HCT116 (cell line): Measurements from ENCODE around the gene SKA2.

Experiments
- EGR1 ChIP-seq: IDR thresholded peaks from 2 replicates; pipeline ENCODE4 v1.6.1; 2012; ENCODE audit warnings: low read depth
- POLR2A ChIP-seq: IDR thresholded peaks from 2 replicates; pipeline ENCODE4 v1.7.0; 2011; ENCODE audit warnings: borderline replicate concordance; ENCODE audit not compliant: insufficient read depth, insufficient read length; ENCODE audit errors: extremely low read depth
- SP1 ChIP-seq: IDR thresholded peaks from 2 replicates; pipeline ENCODE4 v1.6.1; 2012; ENCODE audit warnings: low read depth
- TF ChIP-seq, protein P1 (sequence below): IDR thresholded peaks from 2 replicates; pipeline ENCODE4 v1.6.1; 2012; ENCODE audit warnings: low read depth
- TF ChIP-seq, protein P2 (sequence below), 3 experiments: fragments of 200-600 bp in 1 of 3; sonication (generic) in 1 of 3; IDR thresholded peaks in 2 of 3; conservative IDR thresholded peaks in 1 of 3; 2 replicates each; pipeline ENCODE4 v1.5.1; 2012 to 2017; ENCODE audit warnings: low read depth in 2 of 3, low read length in 2 of 3, antibody characterized with exemption in 1 of 3, borderline replicate concordance in 1 of 3, control low read depth in 1 of 3, mild to moderate bottlenecking in 1 of 3, mixed read lengths in 1 of 3, mixed run types in 1 of 3, moderate library complexity in 1 of 3; ENCODE audit not compliant: insufficient read depth in 1 of 3

DNA sequence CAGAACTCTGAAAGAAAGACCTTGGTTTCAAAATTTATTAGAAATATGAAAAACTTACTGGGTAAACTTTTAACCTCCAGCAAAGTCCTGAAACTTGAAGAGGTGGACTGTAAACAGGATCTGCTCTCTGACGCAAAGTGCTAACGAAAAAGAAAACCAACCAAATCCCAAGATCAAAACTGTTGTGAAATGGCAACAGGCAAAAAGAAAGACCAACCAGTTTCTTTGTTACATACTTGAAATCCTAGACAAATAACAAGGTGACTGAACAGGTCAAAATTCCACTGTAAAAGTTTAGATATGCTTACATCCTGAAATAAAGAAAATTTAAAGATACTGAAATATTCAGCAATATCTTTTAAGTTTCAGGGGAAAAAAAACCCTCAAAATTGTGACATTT lies 92.5 kb downstream of the SKA2 start:
- no peak for TF ChIP-seq POLR2A
- TF ChIP-seq, protein P1, sequence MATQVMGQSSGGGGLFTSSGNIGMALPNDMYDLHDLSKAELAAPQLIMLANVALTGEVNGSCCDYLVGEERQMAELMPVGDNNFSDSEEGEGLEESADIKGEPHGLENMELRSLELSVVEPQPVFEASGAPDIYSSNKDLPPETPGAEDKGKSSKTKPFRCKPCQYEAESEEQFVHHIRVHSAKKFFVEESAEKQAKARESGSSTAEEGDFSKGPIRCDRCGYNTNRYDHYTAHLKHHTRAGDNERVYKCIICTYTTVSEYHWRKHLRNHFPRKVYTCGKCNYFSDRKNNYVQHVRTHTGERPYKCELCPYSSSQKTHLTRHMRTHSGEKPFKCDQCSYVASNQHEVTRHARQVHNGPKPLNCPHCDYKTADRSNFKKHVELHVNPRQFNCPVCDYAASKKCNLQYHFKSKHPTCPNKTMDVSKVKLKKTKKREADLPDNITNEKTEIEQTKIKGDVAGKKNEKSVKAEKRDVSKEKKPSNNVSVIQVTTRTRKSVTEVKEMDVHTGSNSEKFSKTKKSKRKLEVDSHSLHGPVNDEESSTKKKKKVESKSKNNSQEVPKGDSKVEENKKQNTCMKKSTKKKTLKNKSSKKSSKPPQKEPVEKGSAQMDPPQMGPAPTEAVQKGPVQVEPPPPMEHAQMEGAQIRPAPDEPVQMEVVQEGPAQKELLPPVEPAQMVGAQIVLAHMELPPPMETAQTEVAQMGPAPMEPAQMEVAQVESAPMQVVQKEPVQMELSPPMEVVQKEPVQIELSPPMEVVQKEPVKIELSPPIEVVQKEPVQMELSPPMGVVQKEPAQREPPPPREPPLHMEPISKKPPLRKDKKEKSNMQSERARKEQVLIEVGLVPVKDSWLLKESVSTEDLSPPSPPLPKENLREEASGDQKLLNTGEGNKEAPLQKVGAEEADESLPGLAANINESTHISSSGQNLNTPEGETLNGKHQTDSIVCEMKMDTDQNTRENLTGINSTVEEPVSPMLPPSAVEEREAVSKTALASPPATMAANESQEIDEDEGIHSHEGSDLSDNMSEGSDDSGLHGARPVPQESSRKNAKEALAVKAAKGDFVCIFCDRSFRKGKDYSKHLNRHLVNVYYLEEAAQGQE: no peak
- TF ChIP-seq EGR1: no peak
- TF ChIP-seq SP1: no peak
- TF ChIP-seq, protein P2, sequence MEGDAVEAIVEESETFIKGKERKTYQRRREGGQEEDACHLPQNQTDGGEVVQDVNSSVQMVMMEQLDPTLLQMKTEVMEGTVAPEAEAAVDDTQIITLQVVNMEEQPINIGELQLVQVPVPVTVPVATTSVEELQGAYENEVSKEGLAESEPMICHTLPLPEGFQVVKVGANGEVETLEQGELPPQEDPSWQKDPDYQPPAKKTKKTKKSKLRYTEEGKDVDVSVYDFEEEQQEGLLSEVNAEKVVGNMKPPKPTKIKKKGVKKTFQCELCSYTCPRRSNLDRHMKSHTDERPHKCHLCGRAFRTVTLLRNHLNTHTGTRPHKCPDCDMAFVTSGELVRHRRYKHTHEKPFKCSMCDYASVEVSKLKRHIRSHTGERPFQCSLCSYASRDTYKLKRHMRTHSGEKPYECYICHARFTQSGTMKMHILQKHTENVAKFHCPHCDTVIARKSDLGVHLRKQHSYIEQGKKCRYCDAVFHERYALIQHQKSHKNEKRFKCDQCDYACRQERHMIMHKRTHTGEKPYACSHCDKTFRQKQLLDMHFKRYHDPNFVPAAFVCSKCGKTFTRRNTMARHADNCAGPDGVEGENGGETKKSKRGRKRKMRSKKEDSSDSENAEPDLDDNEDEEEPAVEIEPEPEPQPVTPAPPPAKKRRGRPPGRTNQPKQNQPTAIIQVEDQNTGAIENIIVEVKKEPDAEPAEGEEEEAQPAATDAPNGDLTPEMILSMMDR (IDR thresholded peaks at IDR 0.05 in 2 of 3, conservative IDR thresholded peaks at IDR 0.05 in 1 of 3; ENCODE audit: borderline replicate concordance in 1 of 3, insufficient read depth in 1 of 3, low read depth in 2 of 3, low read length in 2 of 3): no peak
